NCI-H2171 treated with DMSO at 0.1 percent for 48 hours (cell line): Measurements from ENCODE around the gene MCOLN3.
"Not testable (repeated sequence)": the region's sequence is repeated elsewhere in the genome, so short reads cannot be mapped to it uniquely, and the experiment has no call there.

ENCODE experiments used
- DNase-seq: peaks from one replicate; lab custom pipeline; 2025; lab: John Stamatoyannopoulos, UW

MCOLN3 gene

DNA sequence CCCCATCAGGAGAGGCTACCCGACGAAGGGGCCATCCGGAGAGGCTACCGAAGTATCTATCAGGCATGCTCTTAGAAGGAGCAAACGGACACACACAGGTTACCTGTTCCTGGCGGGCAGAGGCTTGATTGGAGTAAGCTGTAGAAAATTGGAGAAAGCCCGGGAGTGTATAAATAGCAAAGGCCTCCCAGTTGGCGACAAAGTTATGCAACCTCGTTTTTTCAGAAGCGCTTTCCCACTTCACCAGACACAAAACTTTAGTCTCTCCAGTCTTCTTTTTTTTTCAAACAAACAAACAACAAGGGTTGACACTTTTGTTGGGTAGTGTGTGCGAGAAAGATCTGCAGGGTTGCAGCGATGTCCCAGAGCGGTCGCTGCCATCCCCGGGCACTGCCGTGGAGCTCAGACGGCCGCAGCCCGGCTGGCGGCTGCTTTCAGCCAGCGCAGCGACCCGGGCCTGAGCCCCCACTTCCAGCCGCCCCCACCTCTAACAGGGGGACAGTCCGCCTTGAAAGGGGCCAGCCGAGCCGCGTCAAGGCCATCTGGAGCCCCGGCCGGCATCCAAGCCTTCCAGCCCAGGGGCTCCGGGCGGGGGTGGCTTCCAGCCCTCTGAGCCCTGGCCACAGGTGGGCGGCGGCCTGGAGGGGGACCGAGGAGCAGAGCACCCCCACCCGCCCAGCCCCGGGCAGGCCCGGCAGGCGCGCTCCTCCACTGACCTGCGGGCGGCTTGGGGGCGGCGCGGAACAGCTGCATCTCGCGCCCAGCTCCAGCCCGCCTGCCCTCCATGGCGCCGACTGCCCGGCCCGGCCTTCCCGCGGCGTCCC is 616 bp downstream of the MCOLN3 start:
- no peak for DNase-seq

- no peak for DNase-seq
Observed at GRCh38 chr1:85047144-85047471, 1.2 kb downstream of the MCOLN3 start.

DNA sequence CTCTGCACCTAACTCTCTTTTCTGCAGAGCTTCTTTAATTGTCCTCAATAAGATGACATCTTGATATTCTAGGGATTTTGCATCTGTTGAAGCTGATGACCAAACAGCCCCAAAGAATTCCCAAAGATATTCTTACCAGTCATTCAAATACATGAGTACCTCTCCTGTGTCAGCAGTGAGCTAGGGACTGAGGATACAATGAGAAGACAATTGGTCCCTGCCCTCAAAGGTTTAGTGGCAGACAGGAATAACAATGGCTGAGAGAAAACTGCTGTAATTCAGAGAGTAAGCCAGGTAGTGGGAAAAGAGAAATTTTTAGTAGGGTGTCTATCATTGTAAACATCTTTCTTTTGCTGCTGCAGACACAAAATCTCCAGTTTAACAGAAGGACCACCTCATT is 5.9 kb downstream of the MCOLN3 start:
- DNase-seq = no peak

DNA sequence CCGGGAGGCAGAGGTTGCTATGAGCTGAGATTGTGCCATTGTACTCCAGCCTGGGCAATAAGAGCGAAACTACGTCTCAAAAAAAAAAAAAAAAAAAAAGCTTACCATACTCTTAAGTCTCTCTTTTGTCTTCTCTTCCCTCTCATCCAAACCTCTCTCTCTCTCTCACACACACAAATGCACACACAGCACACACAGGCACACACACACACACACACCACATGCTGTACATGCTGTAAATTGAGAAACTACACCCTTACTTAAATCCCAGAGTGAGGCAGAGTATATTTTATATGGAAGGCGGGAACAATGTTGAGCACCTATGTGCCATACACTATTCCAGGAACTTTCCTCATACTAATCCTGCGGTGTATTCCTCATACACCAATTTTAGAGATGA is 6.5 kb downstream of the MCOLN3 start:
- DNase-seq = no peak

DNA sequence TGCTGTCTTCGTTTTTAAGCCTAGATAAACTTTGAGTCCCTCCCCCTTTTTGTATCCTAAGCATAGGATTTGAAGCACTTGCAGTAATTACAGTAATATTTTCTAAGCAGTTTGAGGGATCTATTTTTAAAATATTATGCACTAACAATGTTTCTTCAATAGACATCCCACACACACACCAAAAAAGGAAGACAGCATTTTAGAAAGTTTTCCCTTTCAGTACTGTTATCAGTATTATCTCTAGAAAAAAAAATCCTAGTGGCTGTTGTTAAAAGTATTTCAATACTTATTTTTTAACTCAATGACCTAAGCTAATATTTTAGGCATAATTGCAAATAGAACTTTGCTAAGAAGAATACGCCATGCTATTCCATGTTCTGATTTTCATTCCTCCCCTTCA is 15.1 kb downstream of the MCOLN3 start:
- no peak for DNase-seq

- DNase-seq = no peak
Observed at GRCh38 chr1:85030536-85030935, 17.8 kb downstream of the MCOLN3 start.

DNA sequence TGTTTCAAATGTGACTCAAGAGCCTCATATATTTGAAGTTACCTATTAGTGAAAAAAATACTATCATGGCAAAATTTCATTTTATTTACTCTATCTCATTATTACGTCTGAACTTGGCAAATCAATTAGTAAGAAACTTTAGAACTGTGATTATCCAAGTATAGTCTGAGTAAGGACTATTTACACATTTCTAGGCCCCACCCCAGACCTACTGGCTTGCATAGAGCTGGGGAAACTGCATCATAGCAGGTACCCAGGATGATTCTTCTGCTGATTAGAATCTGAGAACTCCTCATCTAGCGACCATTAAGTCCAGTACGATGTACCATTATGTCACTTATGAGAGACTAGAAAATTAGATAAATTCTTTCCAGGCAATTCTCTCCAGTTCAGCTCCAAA is 20.1 kb downstream of the MCOLN3 start:
- DNase-seq = no peak

DNA sequence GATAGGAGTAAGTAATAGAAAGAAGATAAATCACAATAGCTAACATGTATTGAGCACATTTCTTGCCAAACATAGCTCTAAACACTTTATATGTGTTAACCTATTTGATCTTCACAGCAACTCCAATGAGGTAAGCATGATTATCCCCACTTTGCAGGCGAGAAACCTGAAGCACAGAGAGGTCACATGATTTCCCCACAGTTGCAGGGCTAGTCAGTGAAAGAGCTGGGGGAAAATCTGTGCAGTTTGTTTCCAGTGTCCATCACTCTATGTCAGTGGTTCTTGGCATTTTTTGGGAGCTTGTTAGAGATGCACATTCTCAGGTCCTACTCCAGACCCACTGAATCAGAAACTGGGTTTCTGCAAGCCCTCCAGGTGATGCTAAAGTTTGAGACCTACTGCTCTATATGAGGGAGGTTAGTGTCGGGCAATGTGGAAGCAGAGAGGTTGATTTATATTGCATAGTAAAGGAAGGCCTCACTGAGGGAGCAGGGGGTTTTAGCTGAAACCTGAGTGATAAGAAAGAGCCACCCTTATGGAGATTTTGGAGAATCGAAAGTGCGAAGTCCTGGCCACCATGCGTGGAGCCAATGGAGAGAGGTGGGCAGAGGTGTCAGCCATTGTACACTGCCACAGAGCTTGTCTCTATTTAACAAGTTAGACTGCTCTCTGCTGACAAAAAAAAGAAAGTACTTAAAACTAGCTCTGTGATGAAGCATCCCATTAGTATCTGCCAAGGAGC is 20.9 kb downstream of the MCOLN3 start:
- no peak for DNase-seq

DNA sequence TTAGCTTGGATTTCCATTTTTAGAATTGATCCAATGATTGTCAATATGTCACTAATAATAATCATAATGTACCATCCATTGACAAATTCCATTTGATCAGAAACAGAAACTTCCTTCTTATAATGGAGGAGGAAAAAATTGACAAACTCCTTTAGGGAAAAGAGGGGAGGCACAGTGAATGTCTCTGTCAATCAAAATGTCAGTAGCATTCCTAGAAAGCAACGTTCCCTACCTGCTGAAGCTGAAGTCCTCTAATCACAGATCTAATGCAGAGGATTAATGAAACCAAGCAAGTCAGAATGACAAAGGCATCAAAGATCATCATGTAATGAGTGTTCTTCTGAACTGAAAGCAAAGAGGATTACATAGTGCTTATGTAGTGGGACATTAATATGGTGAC is 22.4 kb downstream of the MCOLN3 start:
- no peak for DNase-seq

DNA sequence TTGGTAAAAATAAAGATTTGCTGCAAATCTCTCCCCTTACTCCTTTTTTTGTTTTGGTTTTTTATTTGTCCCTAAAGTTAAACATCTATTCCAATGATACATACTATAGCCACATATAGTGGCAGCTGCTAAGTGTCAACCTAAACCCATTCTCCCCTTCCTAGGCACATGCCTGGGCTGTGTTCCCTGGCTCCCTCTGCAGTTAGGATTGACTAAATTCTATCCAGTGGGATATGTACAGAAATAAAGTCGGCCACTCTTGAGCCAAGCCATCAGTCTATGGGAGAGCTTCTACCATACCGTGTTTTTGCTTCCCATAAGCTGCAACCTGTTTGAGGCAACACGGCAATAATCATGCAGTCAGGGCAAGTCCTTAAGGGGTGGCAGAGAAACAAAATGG is 23.6 kb downstream of the MCOLN3 start:
- DNase-seq = no peak

DNA sequence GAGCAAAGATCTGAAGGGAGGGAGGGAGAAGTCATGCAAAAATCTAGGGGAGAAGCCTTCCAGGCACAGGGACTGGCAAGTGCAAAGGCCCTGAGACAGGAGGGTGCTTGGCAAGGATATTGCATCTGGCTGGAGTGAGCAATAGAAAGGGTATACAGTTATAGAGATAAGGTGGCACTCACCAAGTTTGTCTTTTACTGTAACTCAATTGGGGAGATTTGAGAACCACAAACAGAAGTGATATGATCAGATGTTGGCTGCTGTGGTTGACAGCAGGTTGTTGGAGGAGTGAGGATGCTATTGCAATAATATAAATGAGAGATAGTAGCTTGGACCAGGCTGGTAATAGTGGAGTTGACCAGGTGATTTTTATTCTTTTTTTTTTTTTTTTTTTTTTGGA is 25.6 kb downstream of the MCOLN3 start:
- DNase-seq = no peak

DNA sequence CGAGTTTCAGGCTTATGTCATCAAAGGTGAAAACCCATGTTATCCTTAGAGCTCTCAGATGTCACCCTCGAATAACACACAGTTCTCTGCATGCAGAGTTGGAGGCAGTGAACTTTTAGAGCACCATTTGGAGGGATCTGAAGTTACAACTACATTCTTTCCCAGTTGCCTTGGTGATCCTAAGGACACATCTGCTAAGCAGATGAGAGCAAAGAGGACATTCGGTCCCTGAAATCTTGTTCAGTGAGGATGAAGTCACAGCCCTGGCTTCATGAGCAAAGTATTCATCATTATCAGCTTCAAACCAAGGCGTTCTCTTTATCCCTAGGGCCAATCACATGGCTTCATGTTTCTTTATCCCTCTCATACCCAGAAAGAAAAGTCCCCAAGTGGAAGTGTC is 28.3 kb downstream of the MCOLN3 start:
- DNase-seq = no peak

GRCh38 chr1:85015826-85016225 is 32.5 kb downstream of the MCOLN3 start:
- no peak for DNase-seq

GRCh38 chr1:85005641-85006040 is 42.7 kb downstream of the MCOLN3 start:
- not testable (repeated sequence) for DNase-seq

- DNase-seq = no peak
Observed at GRCh38 chr1:85001742-85002141, 46.6 kb downstream of the MCOLN3 start.

GRCh38 chr1:84998642-84999280 is 49.5 kb downstream of the MCOLN3 start:
- no peak for DNase-seq

GRCh38 chr1:84997667-84998600 is 50.4 kb downstream of the MCOLN3 start:
- DNase-seq = no peak

GRCh38 chr1:84996846-84997666 is 51.2 kb downstream of the MCOLN3 start, which contains the start of gene MCOLN2:
MCOLN2 (minus strand) TSS chr1:84997113; CDS start chr1:84996872, 241 bp downstream.
- DNase-seq = peak; percentile 37

DNA sequence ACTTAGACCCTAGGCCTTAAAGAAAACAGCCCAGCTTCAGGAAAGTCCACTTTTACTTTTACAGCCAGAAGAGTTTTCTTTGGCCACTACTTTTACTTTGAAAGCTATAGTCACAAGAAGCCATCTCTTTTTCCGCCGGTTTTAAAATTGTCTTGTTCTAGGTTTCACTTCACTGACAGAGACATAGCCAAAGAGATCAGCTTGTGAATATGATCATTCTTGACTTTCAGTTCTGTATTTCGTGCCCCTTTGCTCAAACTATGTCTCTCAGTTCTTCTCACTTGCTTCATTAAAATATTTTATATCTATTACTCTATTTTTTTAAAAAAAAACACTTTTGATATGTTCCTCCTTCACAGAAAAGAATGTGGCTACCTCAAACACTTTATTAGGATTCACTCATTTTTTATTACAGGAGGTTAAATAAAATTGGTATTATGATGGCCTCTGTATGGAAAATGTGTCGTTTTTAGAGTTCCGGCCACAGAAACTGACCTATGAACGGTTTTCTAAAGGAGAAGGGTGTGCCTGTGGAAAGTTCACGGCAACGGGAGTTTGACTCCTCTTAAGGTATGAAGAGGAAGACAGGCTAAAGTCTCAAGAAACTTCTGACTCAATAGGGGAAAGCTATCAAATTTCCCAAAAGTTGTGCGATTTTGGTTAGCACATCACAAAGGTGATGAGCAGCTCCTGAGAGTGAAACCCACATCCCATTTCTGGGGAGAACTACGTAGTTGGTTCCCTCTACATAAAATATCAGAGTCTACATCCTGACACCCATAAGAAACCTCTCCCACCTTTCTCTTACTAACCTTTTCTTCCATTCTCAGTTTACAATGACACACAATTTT is 52.6 kb downstream of the MCOLN3 start:
- DNase-seq = no peak
